SK-N-SH (cell line): ENCODE data around the gene FCGR3B.
"Not testable (repeated sequence)": the region's sequence is repeated elsewhere in the genome, so short reads cannot be mapped to it uniquely, and the experiment has no call there.

Source experiments
- CHD2 ChIP-seq: fragments of 150-350 bp; IDR thresholded peaks from 2 replicates; pipeline ENCODE4 v1.6.1; 2018; ENCODE audit warnings: low read length; ENCODE audit not compliant: partially characterized antibody
- CTCF ChIP-seq: fragments of 200-600 bp; sonication (generic); IDR thresholded peaks from 2 replicates; pipeline ENCODE4 v1.6.1; 2017; ENCODE audit warnings: antibody characterized with exemption, mild to moderate bottlenecking, moderate library complexity
- FOSL2 ChIP-seq: IDR thresholded peaks from 2 replicates; pipeline ENCODE4 v1.4.0; 2012; ENCODE audit warnings: low read depth, mild to moderate bottlenecking, moderate library complexity, borderline replicate concordance
- MXI1 ChIP-seq: IDR thresholded peaks from 2 replicates; pipeline ENCODE4 v1.6.1; 2012; ENCODE audit warnings: mild to moderate bottlenecking, low read depth, low read length, improper control_type of control experiment
- RCOR1 ChIP-seq: fragments of 150-350 bp; IDR thresholded peaks from 2 replicates; pipeline ENCODE4 v1.6.1; 2017; ENCODE audit warnings: antibody characterized with exemption, low read length
- REST ChIP-seq: IDR thresholded peaks from 2 replicates; pipeline ENCODE4 v1.6.1; 2012; ENCODE audit warnings: mild to moderate bottlenecking, low read depth, low read length, moderate library complexity

DNA sequence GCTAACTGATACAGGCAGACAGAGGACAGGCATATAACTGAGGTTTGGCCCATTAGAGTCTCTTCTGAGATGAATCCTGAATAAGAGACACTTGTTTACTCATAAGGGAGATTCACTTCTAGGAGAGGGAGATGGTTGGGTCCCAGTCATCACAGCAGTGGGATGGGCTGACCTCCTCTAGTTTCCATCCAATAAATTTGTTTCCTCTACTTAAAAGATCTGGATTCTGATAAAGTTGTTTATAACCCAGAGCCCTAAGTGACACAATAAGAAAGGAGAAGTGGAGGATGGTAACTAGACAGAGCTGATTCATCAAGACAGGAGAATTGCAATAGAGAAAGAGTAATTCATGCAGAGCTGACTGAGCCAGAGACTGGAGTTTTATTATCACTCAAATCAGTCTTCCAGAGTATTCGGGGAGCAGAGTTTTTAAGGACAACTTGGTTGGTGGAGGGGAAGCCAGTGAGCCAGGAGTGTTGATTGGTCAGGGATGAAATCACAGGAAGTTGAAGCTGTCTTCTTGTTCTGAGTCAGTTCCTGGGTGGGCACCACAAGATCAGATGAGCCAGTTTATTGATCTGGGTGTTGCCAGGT lies 5.3 kb upstream of the FCGR3B start:
- not testable (repeated sequence) for TF ChIP-seq FOSL2, CTCF, RCOR1, MXI1, CHD2, REST
